GM23338 (cell line): ENCODE results near the gene ATF7. TPM values are rescaled to one million over a fixed set of nuclear protein-coding genes. Genes with fewer than 3 reads are reported as not detected.

ENCODE experiments used
- ATAC-seq: fragments of 200-7000 bp; cut with Tn5 transposase; 3 replicates; pipeline ENCODE4 v1.9.1; 2020
- DNase-seq: peaks from one replicate; pipeline ENCODE4 v3.0.0-alpha.2; 2015; ENCODE audit warnings: low spot score
- H2AFZ ChIP-seq: fragments of 200-600 bp; sonication (generic); 2 replicates; pipeline ENCODE4 v1.8.0; 2016; ENCODE audit warnings: antibody characterized with exemption, mild to moderate bottlenecking, moderate library complexity
- H3F3A ChIP-seq: fragments of 200-600 bp; sonication (generic); replicated peaks from 2 replicates; pipeline ENCODE4 v1.8.0; 2017; ENCODE audit warnings: antibody characterized with exemption, mixed run types, low read depth
- H3K27ac ChIP-seq: fragments of 200-600 bp; sonication (generic); 2 replicates; pipeline ENCODE4 v1.6.1; 2016; ENCODE audit warnings: low read depth
- H3K27me3 ChIP-seq: fragments of 200-600 bp; sonication (generic); 2 replicates; pipeline ENCODE4 v1.8.0; 2016; ENCODE audit warnings: mild to moderate bottlenecking, mixed run types, moderate library complexity; ENCODE audit not compliant: insufficient read depth
- H3K36me3 ChIP-seq: fragments of 200-600 bp; sonication (generic); 2 replicates; pipeline ENCODE4 v1.8.0; 2016; ENCODE audit warnings: mild to moderate bottlenecking; ENCODE audit not compliant: insufficient read depth
- H3K4me1 ChIP-seq: fragments of 200-600 bp; sonication (generic); 2 replicates; pipeline ENCODE4 v1.8.0; 2016; ENCODE audit warnings: mild to moderate bottlenecking, moderate library complexity; ENCODE audit not compliant: insufficient read depth
- H3K4me2 ChIP-seq: fragments of 200-600 bp; sonication (generic); 2 replicates; pipeline ENCODE4 v1.7.1; 2017; ENCODE audit warnings: mixed run types
- H3K4me3 ChIP-seq: fragments of 200-600 bp; sonication (generic); 2 replicates; pipeline ENCODE4 v1.6.1; 2016; ENCODE audit warnings: mixed run types
- H3K79me2 ChIP-seq: fragments of 200-600 bp; sonication (generic); replicated peaks from 2 replicates; pipeline ENCODE4 v1.8.0; 2017; ENCODE audit warnings: mild to moderate bottlenecking; ENCODE audit not compliant: insufficient read depth
- H3K9me2 ChIP-seq: fragments of 200-600 bp; sonication (generic); 2 replicates; pipeline ENCODE4 v1.8.0; 2017; ENCODE audit not compliant: insufficient read depth
- H4K20me1 ChIP-seq: fragments of 200-600 bp; sonication (generic); replicated peaks from 2 replicates; pipeline ENCODE4 v1.8.0; 2017; ENCODE audit warnings: mild to moderate bottlenecking; ENCODE audit not compliant: insufficient read depth
- H3K27ac Mint-ChIP-seq: 2 replicates; pipeline ENCODE4 v1.8.0; 2020; ENCODE audit warnings: inconsistent platforms, mild to moderate bottlenecking, moderate library complexity, mixed read lengths
- H3K27me3 Mint-ChIP-seq: 3 replicates; pipeline ENCODE4 v1.8.0; 2022; ENCODE audit warnings: low read depth, mild to moderate bottlenecking, moderate library complexity, mixed read lengths, inconsistent platforms; ENCODE audit not compliant: insufficient read depth, poor library complexity
- H3K36me3 Mint-ChIP-seq: 3 replicates; pipeline ENCODE4 v1.8.0; 2021; ENCODE audit warnings: low read depth, mild to moderate bottlenecking, inconsistent platforms, moderate library complexity, mixed read lengths
- H3K4me1 Mint-ChIP-seq: 3 replicates; pipeline ENCODE4 v1.8.0; 2020; ENCODE audit warnings: mild to moderate bottlenecking, inconsistent platforms, mixed read lengths
- H3K4me3 Mint-ChIP-seq: 3 replicates; pipeline ENCODE4 v1.8.0; 2021; ENCODE audit warnings: moderate library complexity, mild to moderate bottlenecking, inconsistent platforms, mixed read lengths
- H3K9me3 Mint-ChIP-seq: 3 replicates; pipeline ENCODE4 v1.8.0; 2020; ENCODE audit warnings: moderate library complexity, mild to moderate bottlenecking, inconsistent platforms, mixed read lengths
- CREB1 ChIP-seq: fragments of 250-450 bp; sonication (Bioruptor Pico); IDR thresholded peaks from 2 replicates; pipeline ENCODE4 v1.5.0; 2020; ENCODE audit warnings: low read depth, mild to moderate bottlenecking, moderate library complexity
- EZH2 ChIP-seq: fragments of 200-600 bp; sonication (generic); IDR thresholded peaks from one replicate; pipeline ENCODE4 v1.8.0; 2017; ENCODE audit warnings: antibody characterized with exemption, mild to moderate bottlenecking, low read depth; ENCODE audit not compliant: unreplicated experiment
- EZH2phosphoT487 ChIP-seq: fragments of 200-600 bp; sonication (generic); IDR thresholded peaks from one replicate; pipeline ENCODE4 v1.8.1; 2018; ENCODE audit warnings: antibody characterized with exemption; ENCODE audit not compliant: unreplicated experiment
- JUNB ChIP-seq: IDR thresholded peaks from one replicate; pipeline ENCODE4 v1.6.1; 2016; ENCODE audit warnings: antibody characterized with exemption; ENCODE audit not compliant: unreplicated experiment
- NANOG ChIP-seq: IDR thresholded peaks from 2 replicates; pipeline ENCODE4 v1.6.1; 2016; ENCODE audit warnings: antibody characterized with exemption, borderline replicate concordance
- POLR2AphosphoS5 ChIP-seq: IDR thresholded peaks from 2 replicates; pipeline ENCODE4 v1.6.1; 2016; ENCODE audit warnings: antibody characterized with exemption, low read depth
- REST ChIP-seq: IDR thresholded peaks from one replicate; pipeline ENCODE4 v1.6.1; 2018; ENCODE audit warnings: antibody characterized with exemption; ENCODE audit not compliant: unreplicated experiment
- ZNF114 ChIP-seq: fragments of 250-450 bp; sonication (Bioruptor Pico); IDR thresholded peaks from 2 replicates; pipeline ENCODE4 v1.5.0; 2020; ENCODE audit warnings: mild to moderate bottlenecking, moderate library complexity
- ZNF331 ChIP-seq: fragments of 250-450 bp; sonication (Bioruptor Pico); IDR thresholded peaks from 2 replicates; pipeline ENCODE4 v1.5.0; 2020; ENCODE audit warnings: low read depth, mild to moderate bottlenecking, moderate library complexity
- polyA plus RNA-seq: library from polyadenylated mRNA; unstranded; fragments of >200 nt; fragmentation: Nextera tagmentation; extraction: Ambion mirVana; gene quantifications from 2 replicates; pipeline ENCODE4 v1.2.1, GENCODE V29; 2016
- total RNA-seq: library from RNA; depleted of rRNA; stranded (reverse); fragments of >200 nt; shearing (Covaris generic); gene quantifications from 2 replicates; pipeline ENCODE4 v1.2.3, GENCODE V29; 2014
- TF ChIP-seq, protein P1 (sequence below), 2 experiments: fragments of 200-600 bp in 1 of 2; sonication (generic) in 1 of 2; conservative IDR thresholded peaks; 2 replicates each; pipeline versions ENCODE4 v1.5.1 to v1.6.1; 2016 to 2017; ENCODE audit warnings: antibody characterized with exemption in 2 of 2, low read depth in 2 of 2, mild to moderate bottlenecking in 2 of 2, moderate library complexity in 1 of 2
- TF ChIP-seq, protein P2 (sequence below): fragments of 250-450 bp; sonication (Bioruptor Pico); IDR thresholded peaks from 2 replicates; pipeline ENCODE4 v1.5.0; 2020; ENCODE audit warnings: mild to moderate bottlenecking, moderate library complexity

Gene ATF7
- total and polyA plus RNA-seq, 2 experiments from 2014 or later, result 13.9 to 16.3 TPM

GRCh38 chr12:53631721-53632120, 5.5 kb upstream of the ATF7 start (continued):
- TF ChIP-seq, protein P1, sequence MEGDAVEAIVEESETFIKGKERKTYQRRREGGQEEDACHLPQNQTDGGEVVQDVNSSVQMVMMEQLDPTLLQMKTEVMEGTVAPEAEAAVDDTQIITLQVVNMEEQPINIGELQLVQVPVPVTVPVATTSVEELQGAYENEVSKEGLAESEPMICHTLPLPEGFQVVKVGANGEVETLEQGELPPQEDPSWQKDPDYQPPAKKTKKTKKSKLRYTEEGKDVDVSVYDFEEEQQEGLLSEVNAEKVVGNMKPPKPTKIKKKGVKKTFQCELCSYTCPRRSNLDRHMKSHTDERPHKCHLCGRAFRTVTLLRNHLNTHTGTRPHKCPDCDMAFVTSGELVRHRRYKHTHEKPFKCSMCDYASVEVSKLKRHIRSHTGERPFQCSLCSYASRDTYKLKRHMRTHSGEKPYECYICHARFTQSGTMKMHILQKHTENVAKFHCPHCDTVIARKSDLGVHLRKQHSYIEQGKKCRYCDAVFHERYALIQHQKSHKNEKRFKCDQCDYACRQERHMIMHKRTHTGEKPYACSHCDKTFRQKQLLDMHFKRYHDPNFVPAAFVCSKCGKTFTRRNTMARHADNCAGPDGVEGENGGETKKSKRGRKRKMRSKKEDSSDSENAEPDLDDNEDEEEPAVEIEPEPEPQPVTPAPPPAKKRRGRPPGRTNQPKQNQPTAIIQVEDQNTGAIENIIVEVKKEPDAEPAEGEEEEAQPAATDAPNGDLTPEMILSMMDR (conservative IDR thresholded peaks at IDR 0.05; ENCODE audit: low read depth in 2 of 2), result no peak
- no peak for TF ChIP-seq EZH2phosphoT487

DNA sequence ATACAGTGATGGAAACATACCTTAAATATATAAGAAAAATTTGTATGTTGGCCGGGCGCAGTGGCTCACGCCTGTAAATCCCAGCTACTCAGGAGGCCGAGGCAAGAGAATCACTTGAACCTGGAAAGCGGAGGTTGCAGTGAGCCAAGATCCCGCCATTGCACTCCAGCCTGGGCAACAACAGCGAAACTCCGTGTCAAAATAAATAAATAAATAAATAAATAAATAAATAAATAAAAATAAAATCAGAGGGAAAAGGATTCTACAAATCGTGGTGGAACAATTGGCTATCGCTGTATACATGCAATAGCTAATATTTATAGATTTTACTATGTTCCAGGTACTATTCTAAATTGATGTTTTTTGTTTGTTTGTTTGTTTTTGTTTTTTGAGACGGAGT, 1.7 kb upstream of the ATF7 start:
- Histone ChIP-seq H3K79me2 (peaks cover 27% of the 10 kb centered on the region), H3K9me2 (no peaks in the 10 kb centered on the region), H3K4me3 (no peak overlapping the region), H3K4me2 (no peak overlapping the region), H3K4me1 (peaks cover 22% of the 10 kb centered on the region), H3K27me3 (no peaks in the 10 kb centered on the region), H2AFZ (0 out of 2 replicates have a peak overlapping the region, but pooled peaks have one; percentile 28), H3F3A (no peaks in the 10 kb centered on the region), H4K20me1 (no peaks in the 10 kb centered on the region), H3K27ac (no peak overlapping the region), H3K36me3 (no peaks in the 10 kb centered on the region)
- Mint-ChIP-seq H3K27me3 (peaks cover 9% of the 10 kb centered on the region), H3K36me3 (no peaks in the 10 kb centered on the region), H3K9me3 (no peaks in the 10 kb centered on the region; the same call in 2 of the 3 replicates), H3K4me3 (no peak overlapping the region), H3K4me1 (peaks cover 26% of the 10 kb centered on the region), H3K27ac (no peak overlapping the region)
- no peak for TF ChIP-seq ZNF331
- no peak for TF ChIP-seq REST
- no peak for TF ChIP-seq EZH2phosphoT487
- TF ChIP-seq JUNB, result no peak
- no peak for TF ChIP-seq NANOG
- TF ChIP-seq, protein P2, sequence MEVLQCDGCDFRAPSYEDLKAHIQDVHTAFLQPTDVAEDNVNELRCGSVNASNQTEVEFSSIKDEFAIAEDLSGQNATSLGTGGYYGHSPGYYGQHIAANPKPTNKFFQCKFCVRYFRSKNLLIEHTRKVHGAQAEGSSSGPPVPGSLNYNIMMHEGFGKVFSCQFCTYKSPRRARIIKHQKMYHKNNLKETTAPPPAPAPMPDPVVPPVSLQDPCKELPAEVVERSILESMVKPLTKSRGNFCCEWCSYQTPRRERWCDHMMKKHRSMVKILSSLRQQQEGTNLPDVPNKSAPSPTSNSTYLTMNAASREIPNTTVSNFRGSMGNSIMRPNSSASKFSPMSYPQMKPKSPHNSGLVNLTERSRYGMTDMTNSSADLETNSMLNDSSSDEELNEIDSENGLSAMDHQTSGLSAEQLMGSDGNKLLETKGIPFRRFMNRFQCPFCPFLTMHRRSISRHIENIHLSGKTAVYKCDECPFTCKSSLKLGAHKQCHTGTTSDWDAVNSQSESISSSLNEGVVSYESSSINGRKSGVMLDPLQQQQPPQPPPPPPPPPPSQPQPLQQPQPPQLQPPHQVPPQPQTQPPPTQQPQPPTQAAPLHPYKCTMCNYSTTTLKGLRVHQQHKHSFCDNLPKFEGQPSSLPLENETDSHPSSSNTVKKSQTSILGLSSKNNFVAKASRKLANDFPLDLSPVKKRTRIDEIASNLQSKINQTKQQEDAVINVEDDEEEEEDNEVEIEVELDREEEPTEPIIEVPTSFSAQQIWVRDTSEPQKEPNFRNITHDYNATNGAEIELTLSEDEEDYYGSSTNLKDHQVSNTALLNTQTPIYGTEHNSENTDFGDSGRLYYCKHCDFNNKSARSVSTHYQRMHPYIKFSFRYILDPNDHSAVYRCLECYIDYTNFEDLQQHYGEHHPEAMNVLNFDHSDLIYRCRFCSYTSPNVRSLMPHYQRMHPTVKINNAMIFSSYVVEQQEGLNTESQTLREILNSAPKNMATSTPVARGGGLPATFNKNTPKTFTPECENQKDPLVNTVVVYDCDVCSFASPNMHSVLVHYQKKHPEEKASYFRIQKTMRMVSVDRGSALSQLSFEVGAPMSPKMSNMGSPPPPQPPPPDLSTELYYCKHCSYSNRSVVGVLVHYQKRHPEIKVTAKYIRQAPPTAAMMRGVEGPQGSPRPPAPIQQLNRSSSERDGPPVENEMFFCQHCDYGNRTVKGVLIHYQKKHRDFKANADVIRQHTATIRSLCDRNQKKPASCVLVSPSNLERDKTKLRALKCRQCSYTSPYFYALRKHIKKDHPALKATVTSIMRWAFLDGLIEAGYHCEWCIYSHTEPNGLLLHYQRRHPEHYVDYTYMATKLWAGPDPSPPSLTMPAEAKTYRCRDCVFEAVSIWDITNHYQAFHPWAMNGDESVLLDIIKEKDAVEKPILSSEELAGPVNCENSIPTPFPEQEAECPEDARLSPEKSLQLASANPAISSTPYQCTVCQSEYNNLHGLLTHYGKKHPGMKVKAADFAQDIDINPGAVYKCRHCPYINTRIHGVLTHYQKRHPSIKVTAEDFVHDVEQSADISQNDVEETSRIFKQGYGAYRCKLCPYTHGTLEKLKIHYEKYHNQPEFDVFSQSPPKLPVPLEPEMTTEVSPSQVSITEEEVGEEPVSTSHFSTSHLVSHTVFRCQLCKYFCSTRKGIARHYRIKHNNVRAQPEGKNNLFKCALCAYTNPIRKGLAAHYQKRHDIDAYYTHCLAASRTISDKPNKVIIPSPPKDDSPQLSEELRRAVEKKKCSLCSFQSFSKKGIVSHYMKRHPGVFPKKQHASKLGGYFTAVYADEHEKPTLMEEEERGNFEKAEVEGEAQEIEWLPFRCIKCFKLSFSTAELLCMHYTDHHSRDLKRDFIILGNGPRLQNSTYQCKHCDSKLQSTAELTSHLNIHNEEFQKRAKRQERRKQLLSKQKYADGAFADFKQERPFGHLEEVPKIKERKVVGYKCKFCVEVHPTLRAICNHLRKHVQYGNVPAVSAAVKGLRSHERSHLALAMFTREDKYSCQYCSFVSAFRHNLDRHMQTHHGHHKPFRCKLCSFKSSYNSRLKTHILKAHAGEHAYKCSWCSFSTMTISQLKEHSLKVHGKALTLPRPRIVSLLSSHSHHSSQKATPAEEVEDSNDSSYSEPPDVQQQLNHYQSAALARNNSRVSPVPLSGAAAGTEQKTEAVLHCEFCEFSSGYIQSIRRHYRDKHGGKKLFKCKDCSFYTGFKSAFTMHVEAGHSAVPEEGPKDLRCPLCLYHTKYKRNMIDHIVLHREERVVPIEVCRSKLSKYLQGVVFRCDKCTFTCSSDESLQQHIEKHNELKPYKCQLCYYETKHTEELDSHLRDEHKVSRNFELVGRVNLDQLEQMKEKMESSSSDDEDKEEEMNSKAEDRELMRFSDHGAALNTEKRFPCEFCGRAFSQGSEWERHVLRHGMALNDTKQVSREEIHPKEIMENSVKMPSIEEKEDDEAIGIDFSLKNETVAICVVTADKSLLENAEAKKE (CRISPR knock-in tag), result no peak
- no peak for TF ChIP-seq ZNF114 (CRISPR knock-in tag)
- no peak for TF ChIP-seq CREB1 (CRISPR knock-in tag)
- TF ChIP-seq POLR2AphosphoS5, result no peak
- TF ChIP-seq, protein P1 (conservative IDR thresholded peaks at IDR 0.05; ENCODE audit: low read depth in 2 of 2), result no peak
- no peak for TF ChIP-seq EZH2
- DNase-seq (no peak), ATAC-seq (no peak)
